GM12801 (cell line): ENCODE measurements around the gene AKT1.

Source experiments
- CTCF ChIP-seq: IDR thresholded peaks from one replicate; pipeline ENCODE4 v1.5.1; 2011; ENCODE audit warnings: control low read depth; ENCODE audit not compliant: insufficient read length; ENCODE audit errors: extremely low read depth

AKT1 gene

DNA sequence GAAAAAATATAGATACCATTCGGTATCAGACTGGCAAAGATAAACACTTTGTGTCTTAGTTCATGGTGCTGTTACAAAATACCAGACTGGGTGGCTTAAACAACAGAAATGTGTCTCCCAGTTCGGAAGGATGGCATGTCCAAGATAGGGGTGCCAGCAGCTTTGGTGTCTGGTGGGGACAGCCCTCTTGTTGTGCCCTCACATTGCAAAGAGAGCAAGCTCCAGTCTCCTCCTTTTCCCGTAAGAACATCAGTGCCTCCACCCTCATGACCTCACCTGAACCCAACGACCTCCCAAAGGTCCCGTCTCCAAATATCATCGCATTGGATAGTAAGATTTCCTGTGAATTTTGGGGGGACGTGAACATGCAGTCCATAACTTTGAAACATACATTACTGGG, 17.7 kb upstream of the AKT1 start:
- no peak for TF ChIP-seq CTCF

DNA sequence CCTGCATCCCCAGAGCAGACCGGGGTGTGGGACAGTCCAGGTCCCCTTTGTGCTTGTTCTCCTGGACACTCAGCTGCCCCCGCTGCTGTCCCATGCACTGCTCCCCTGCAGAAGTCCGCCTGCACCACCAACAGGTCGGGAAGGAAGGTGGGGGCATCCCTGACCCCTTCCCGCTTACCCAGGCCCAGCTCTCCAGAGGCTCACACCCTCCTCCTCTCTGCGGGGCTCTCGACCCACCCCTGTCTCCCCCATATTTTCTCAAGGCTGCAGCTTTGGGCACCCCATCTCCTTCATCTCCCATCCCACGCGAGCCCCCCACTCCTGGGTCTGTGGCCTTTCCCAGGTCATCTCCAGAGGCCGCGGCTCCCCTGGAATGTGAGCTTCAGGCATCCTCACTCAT, 14.8 kb upstream of the AKT1 start:
- no peak for TF ChIP-seq CTCF

GRCh38 chr14:104808456-104808855, 12.9 kb upstream of the AKT1 start:
- no peak for TF ChIP-seq CTCF

DNA sequence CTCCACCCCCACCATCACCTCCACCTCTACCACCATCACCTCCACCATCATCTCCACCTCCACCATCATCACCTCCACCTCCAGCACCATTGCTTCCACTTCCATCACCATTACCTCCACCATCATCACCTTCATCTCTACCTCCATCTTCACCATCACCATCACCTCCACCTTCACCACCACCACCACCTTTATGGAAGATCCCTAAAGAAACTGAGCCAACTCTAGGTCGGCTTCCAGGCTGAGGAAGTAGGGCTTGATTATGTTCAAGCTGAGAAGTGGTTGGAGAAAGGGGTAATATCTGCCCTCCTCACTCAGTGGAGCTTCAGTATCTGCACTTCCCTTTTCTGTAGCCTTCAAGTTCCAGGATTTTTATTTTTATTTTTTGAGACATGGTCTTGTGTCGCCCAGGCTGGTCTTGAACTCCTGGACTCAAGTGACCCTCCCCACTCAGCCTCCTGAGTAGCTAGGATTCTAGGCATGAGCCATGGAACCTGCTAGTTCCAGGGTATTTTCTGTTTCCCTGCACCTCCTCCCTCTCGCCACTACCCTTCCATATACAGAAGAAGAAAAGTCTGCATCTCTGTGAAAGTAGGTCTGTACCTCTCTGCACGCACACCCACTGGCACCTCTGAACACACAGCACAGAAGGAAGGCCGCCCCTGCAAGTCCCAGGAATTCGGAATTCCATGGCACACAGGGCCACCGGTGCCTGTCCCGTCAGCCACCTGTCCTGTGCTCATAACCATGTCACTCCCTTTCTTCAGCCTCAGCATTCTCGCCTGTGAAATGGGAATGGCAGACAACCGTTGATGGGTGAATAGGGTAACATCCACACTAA, 11.3 kb upstream of the AKT1 start:
- TF ChIP-seq CTCF, result no peak

- TF ChIP-seq CTCF, result no peak
Observed at GRCh38 chr14:104805941-104806624, 10.5 kb upstream of the AKT1 start.

GRCh38 chr14:104805326-104805678, 9.8 kb upstream of the AKT1 start:
- TF ChIP-seq CTCF, result no peak

DNA sequence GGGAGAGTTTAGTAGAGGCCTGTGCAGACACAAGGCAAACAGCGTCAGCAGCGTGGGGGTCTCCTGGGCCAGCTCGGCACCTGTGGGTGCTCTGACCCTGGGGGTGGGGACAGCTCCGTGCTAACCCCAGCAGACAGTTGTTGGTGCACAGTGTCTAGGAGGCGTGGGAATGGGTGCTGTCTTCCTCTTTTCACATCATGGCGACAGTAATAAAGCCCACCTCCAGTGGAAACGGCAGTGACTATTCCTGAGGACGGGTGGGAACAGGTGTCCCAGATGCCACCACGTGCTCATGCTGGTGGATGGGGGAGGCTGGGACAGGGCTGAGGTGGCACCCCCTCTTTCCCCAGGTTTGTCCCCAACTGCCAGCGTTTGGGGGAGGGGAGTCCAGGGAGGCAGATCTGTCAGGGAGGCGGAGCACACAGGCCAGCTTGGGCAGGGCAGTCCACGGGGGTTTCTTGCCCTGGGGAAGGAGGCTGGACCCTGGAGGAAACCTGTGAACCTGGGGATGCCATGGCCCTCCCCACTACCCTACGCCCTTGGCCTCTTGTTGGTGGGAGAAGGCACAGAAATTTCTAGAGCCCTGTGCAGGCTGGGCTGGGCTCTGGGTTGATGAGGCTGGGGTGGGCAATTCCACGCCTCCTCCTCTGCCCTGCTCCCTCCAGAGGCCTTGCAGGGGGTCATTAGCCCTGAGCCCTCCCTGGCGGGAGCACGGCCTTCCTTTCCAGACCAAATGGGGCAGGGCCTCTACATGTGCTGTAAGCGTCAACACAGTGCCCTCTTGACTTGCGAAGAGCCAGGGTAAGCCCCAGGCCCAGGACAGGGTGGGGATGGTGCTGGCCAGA, 9.2 kb upstream of the AKT1 start:
- TF ChIP-seq CTCF, result no peak
